ENCODE results near the gene BUB1B.
"Not testable (repeated sequence)": the region's sequence is repeated elsewhere in the genome, so short reads cannot be mapped to it uniquely, and the experiment has no call there.

BUB1B gene, protein sequence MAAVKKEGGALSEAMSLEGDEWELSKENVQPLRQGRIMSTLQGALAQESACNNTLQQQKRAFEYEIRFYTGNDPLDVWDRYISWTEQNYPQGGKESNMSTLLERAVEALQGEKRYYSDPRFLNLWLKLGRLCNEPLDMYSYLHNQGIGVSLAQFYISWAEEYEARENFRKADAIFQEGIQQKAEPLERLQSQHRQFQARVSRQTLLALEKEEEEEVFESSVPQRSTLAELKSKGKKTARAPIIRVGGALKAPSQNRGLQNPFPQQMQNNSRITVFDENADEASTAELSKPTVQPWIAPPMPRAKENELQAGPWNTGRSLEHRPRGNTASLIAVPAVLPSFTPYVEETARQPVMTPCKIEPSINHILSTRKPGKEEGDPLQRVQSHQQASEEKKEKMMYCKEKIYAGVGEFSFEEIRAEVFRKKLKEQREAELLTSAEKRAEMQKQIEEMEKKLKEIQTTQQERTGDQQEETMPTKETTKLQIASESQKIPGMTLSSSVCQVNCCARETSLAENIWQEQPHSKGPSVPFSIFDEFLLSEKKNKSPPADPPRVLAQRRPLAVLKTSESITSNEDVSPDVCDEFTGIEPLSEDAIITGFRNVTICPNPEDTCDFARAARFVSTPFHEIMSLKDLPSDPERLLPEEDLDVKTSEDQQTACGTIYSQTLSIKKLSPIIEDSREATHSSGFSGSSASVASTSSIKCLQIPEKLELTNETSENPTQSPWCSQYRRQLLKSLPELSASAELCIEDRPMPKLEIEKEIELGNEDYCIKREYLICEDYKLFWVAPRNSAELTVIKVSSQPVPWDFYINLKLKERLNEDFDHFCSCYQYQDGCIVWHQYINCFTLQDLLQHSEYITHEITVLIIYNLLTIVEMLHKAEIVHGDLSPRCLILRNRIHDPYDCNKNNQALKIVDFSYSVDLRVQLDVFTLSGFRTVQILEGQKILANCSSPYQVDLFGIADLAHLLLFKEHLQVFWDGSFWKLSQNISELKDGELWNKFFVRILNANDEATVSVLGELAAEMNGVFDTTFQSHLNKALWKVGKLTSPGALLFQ

DNA sequence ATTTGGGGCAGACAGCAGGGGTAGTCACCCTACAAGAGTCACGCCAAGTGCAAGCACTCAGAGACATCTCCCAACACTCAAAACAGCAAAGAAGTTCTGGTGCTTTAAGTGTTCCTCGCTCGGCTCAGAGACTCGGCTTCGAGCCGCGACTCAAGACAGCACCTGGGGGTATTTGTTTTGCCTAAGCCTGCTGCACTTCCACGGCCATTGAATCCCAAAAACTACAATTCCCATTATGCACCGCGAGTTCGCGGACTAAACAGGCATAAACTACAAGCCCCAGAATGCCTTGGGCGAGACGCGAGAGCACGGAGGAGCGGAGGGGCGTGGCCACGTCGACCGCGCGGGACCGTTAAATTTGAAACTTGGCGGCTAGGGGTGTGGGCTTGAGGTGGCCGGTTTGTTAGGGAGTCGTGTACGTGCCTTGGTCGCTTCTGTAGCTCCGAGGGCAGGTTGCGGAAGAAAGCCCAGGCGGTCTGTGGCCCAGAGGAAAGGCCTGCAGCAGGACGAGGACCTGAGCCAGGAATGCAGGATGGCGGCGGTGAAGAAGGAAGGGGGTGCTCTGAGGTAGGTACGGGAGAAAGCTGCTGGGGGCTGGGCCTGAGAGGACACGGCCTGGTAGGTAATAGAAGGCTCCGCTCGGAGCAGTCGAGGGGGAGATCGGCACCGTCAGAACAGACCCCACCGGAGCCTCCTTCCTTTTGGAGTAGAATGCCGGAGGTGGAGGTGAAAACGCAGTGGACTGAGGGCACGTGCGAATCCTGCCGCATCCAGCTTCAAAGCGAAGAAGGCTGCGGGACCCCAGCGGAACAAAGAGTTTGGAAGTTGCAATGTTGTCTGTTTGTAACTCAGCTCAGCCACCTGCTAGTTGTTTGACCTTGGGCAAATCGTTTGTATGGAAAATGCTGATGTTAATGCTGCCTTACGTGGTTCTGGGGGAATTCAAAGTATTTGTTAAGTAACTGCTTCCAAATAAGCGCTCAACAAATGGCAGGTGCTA, at the start of gene BUB1B:
TSS of gene BUB1B (plus strand) at position 381 of the 1,000 bp plus-strand sequence. CDS start at position 533, 152 bp downstream.
- DNase-seq (ENCODE audit: low read depth) = peak; percentile 78

DNA sequence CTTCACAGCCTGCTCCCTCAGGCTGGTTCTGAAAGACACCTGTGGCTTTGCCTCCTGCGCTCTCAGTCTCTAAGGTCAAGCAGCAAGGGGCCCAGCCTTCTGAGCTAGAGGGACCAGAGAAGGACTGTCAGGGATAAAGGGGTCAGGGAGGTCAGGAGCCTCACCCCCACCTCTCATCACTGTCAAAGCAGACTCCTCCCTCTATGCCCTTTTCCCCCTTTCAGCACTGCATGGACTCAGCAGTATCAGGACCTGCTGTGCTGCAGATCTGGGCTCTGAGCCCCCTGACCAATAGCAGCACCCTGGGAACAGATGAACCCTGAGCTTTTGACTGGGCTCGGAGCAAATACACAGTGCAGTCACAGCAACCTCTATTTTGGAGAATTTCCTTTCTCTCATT, 49.0 kb upstream of the BUB1B start:
- DNase-seq (ENCODE audit: low read depth) = no peak

DNA sequence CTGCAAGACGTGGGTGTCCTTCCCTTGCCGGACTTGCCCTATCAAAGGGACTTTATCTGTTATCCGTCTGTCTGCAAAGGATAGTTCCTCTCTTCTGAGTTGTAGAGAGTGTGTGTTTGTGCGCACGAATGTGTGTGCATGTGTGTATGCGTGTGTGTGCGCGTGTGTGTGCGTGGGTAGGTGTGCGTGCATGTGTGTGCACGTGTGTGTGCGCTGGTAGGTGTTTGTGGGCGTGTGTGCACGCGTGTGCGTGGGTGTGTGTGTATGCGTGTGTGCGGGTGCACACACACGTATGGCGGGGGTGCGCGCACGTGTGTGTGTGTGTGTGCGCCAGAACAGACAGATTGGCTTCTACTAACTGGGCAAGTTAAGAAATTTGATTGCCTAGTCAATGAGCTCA, 48.1 kb upstream of the BUB1B start:
- DNase-seq (ENCODE audit: low read depth) = no peak

- DNase-seq (ENCODE audit: low read depth) = no peak
Measured at GRCh38 chr15:40114218-40114617, 46.7 kb upstream of the BUB1B start.

DNA sequence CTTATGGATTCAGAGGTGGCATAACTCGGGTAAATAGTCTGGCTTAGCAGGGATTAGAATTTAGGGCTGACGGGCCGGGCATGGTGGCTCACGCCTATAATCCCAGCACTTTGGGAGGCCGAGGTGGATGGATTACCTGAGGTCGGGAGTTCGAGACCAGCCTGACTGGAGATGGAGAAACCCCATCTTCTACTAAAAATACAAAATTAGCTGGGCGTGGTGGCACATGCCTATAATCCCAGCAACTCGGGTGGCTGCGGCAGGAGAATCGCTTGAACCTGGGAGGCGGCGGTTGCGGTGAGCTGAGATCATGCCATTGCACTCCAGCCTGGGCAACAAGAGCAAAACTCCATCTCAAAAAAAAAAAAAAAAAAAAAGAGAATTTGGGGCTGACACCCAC, 45.8 kb upstream of the BUB1B start:
- not testable (repeated sequence) for DNase-seq (ENCODE audit: low read depth)

- DNase-seq (ENCODE audit: low read depth) = no peak
Measured at GRCh38 chr15:40115670-40116093, 45.2 kb upstream of the BUB1B start.

GRCh38 chr15:40118473-40118872, 42.4 kb upstream of the BUB1B start:
- DNase-seq (ENCODE audit: low read depth) = no peak

GRCh38 chr15:40121911-40122638, 38.8 kb upstream of the BUB1B start:
- DNase-seq (ENCODE audit: low read depth) = no peak

GRCh38 chr15:40122989-40123388, 37.9 kb upstream of the BUB1B start:
- not testable (repeated sequence) for DNase-seq (ENCODE audit: low read depth)

DNA sequence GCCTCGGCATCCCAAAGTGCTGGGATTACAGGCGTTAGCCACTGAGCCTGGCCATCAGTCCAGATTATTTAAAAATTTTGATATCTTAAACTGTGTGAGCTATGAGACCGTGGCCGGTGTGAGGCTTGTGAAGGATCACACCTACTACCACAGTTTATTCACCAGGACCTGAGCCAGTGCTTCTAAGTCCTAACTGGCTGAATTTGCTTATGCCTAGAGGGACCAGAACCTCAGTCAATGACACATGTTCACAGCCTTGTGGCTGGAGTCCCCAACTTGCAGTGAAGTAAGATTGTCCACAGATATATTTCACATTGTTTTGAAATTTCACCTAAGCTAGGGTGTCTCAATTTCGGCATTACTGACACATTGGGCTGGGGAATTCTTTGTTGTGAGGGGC, 37.0 kb upstream of the BUB1B start:
- not testable (repeated sequence) for DNase-seq (ENCODE audit: low read depth)

GRCh38 chr15:40124333-40124732, 36.5 kb upstream of the BUB1B start:
- DNase-seq (ENCODE audit: low read depth) = not testable (repeated sequence)

- DNase-seq (ENCODE audit: low read depth) = not testable (repeated sequence)
Measured at GRCh38 chr15:40124807-40125285, 36.0 kb upstream of the BUB1B start.

DNA sequence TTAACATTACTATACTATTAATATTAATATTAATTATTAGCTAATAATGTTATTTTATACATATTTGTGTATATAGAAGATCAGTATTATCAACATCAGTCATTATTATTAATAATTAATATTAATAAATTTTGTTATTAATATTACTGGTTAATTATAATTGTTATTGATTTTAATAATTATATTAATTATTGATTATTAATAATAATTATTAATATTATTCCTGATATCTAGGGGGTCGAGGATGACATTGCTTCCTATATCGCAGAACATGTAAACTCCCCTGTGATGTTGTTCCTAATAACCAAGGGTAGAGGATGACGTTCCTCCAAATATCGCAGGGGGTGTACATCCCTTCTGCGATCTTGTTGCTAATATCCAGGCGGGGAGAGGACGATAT, 34.9 kb upstream of the BUB1B start:
- DNase-seq (ENCODE audit: low read depth) = no peak

- DNase-seq (ENCODE audit: low read depth) = no peak
Measured at GRCh38 chr15:40128766-40129660, 31.9 kb upstream of the BUB1B start.

GRCh38 chr15:40130118-40130517, 30.8 kb upstream of the BUB1B start:
- no peak for DNase-seq (ENCODE audit: low read depth)

GRCh38 chr15:40130799-40131502, 29.9 kb upstream of the BUB1B start:
- DNase-seq (ENCODE audit: low read depth) = no peak

GRCh38 chr15:40133544-40133943, 27.3 kb upstream of the BUB1B start:
- DNase-seq (ENCODE audit: low read depth) = no peak

GRCh38 chr15:40134885-40135284, 26.0 kb upstream of the BUB1B start:
- DNase-seq (ENCODE audit: low read depth) = no peak
